Endothelial cell of umbilical vein (primary cell): ENCODE results near the gene OSGIN1. TPM values are rescaled to one million over a fixed set of nuclear protein-coding genes. Genes with fewer than 3 reads are reported as not detected.

ENCODE experiments used
- BruUV-seq: library from RNA; stranded (reverse); fragments of 400-500 nt; replicated peaks from 2 replicates; lab custom pipeline; 2021; lab: Mats Ljungman, UMichigan
- CTCF ChIA-PET: fragments of 300-600, 350-600 bp; sonication (Branson Sonifier 250); formaldehyde crosslinking; loops from one replicate; lab custom pipeline; 2021; ENCODE audit warnings: antibody characterized with exemption, inconsistent platforms; lab: Charles Lee
- POLR2A ChIA-PET: fragments of 300-600, 350-600 bp; sonication (Branson Sonifier 250); formaldehyde crosslinking; loops from one replicate; lab custom pipeline; 2021; ENCODE audit warnings: antibody characterized with exemption, inconsistent platforms; lab: Charles Lee
- DNase-seq: peaks from one replicate; pipeline ENCODE4 v3.0.0-alpha.2; 2011; ENCODE audit warnings: low read depth, low spot score
- FAIRE-seq: peaks from 2 replicates; lab custom pipeline; 2011; peaks lifted over from hg19 to GRCh38; lab: Jason Lieb, UNC
- H2AFZ ChIP-seq: 2 replicates; pipeline ENCODE4 v1.6.0; 2012; ENCODE audit warnings: low read depth, low read length, control low read depth, inconsistent platforms
- H3K27ac ChIP-seq: 2 replicates; pipeline ENCODE4 v1.5.1; 2011; ENCODE audit warnings: low read depth, mild to moderate bottlenecking, control low read depth, low read length, moderate library complexity; ENCODE audit not compliant: insufficient read depth
- H3K27me3 ChIP-seq, 2 experiments: 2 replicates each; pipeline versions ENCODE4 v1.6.0 to v1.6.1; 2011; ENCODE audit warnings: low read length in 2 of 2, mixed read lengths in 1 of 2; ENCODE audit not compliant: control insufficient read depth in 2 of 2, insufficient read depth in 2 of 2
- H3K36me3 ChIP-seq, 2 experiments: 2 replicates in 1 of 2; 3 replicates in 1 of 2; pipeline ENCODE4 v1.5.1; 2011; ENCODE audit warnings: low read length in 2 of 2, mild to moderate bottlenecking in 1 of 2, moderate library complexity in 1 of 2; ENCODE audit not compliant: control insufficient read depth in 2 of 2, insufficient read depth in 2 of 2; ENCODE audit errors: extremely low read depth in 1 of 2
- H3K4me1 ChIP-seq: 3 replicates; pipeline ENCODE4 v1.5.1; 2011; ENCODE audit warnings: mild to moderate bottlenecking, low read length; ENCODE audit not compliant: control insufficient read depth, insufficient read depth; ENCODE audit errors: extremely low read depth
- H3K4me2 ChIP-seq: 2 replicates; pipeline ENCODE4 v1.6.1; 2011; ENCODE audit warnings: low read length, control low read depth, mixed read lengths; ENCODE audit not compliant: insufficient read depth
- H3K4me3 ChIP-seq, 3 experiments: fragments of 200-600 bp in 1 of 3; sonication (generic), shearing (Covaris generic) in 1 of 3; replicated peaks in 1 of 3; 2 replicates each; pipeline ENCODE4 v1.5.1; 2011 to 2016; ENCODE audit warnings: control low read depth in 3 of 3, low read length in 3 of 3, mild to moderate bottlenecking in 2 of 3, inconsistent platforms in 1 of 3, low read depth in 1 of 3, moderate library complexity in 1 of 3; ENCODE audit not compliant: insufficient read depth in 1 of 3
- H3K79me2 ChIP-seq: 2 replicates; pipeline ENCODE4 v1.6.0; 2012; ENCODE audit warnings: low read length, inconsistent platforms; ENCODE audit not compliant: control insufficient read depth, insufficient read depth
- H3K9ac ChIP-seq: replicated peaks from 2 replicates; pipeline ENCODE3; 2011; ENCODE audit warnings: low read length, control low read depth; ENCODE audit not compliant: insufficient read depth; ENCODE audit errors: extremely low read depth
- H3K9me1 ChIP-seq: replicated peaks from 3 replicates; pipeline ENCODE4 v1.6.0; 2011; ENCODE audit warnings: mild to moderate bottlenecking, low read length; ENCODE audit not compliant: control insufficient read depth, insufficient read depth; ENCODE audit errors: extremely low read depth
- H3K9me3 ChIP-seq: replicated peaks from 2 replicates; pipeline ENCODE4 v1.5.1; 2012; ENCODE audit warnings: low read length, inconsistent platforms; ENCODE audit not compliant: control insufficient read depth, insufficient read depth
- H4K20me1 ChIP-seq: replicated peaks from 2 replicates; pipeline ENCODE3; 2011; ENCODE audit warnings: mild to moderate bottlenecking, low read length; ENCODE audit not compliant: control insufficient read depth, insufficient read depth; ENCODE audit errors: extremely low read depth
- CTCF ChIP-seq, 2 donors: IDR thresholded peaks; 1 replicate in 1 of 2; 2 replicates in 1 of 2; pipeline ENCODE4 v1.5.1; 2011; ENCODE audit warnings: low read length in 2 of 2, mild to moderate bottlenecking in 2 of 2, moderate library complexity in 2 of 2, control low read depth in 1 of 2, inconsistent platforms in 1 of 2, low read depth in 1 of 2; ENCODE audit not compliant: insufficient read depth in 1 of 2; ENCODE audit errors: extremely low read depth in 1 of 2
- EZH2 ChIP-seq: IDR thresholded peaks from 2 replicates; pipeline ENCODE4 v1.6.1; 2012; ENCODE audit warnings: borderline replicate concordance, low read depth, mild to moderate bottlenecking, moderate library complexity, low read length, inconsistent platforms; ENCODE audit not compliant: severe bottlenecking
- FOS ChIP-seq: IDR thresholded peaks from 2 replicates; pipeline ENCODE4 v1.6.1; 2011; ENCODE audit warnings: mild to moderate bottlenecking, low read length, moderate library complexity, borderline replicate concordance; ENCODE audit not compliant: insufficient read depth
- GATA2 ChIP-seq: IDR thresholded peaks from 2 replicates; pipeline ENCODE4 v1.7.0; 2011; ENCODE audit warnings: low read depth, mild to moderate bottlenecking, moderate library complexity, mixed read lengths, low read length; ENCODE audit not compliant: insufficient read length, insufficient read depth
- JUN ChIP-seq: IDR thresholded peaks from 2 replicates; pipeline ENCODE4 v1.6.1; 2011; ENCODE audit warnings: borderline replicate concordance, low read depth; ENCODE audit not compliant: insufficient read length, insufficient read depth
- MAX ChIP-seq: IDR thresholded peaks from 2 replicates; pipeline ENCODE4 v1.6.1; 2011; ENCODE audit not compliant: insufficient read depth, insufficient read length
- MYC ChIP-seq: IDR thresholded peaks from one replicate; pipeline ENCODE4 v1.6.1; 2011; ENCODE audit warnings: mild to moderate bottlenecking, low read depth, low read length
- POLR2A ChIP-seq: IDR thresholded peaks from 2 replicates; pipeline ENCODE4 v1.6.1; 2012; ENCODE audit warnings: low read depth, mild to moderate bottlenecking, control low read depth, low read length
- POLR2AphosphoS5 ChIP-seq: IDR thresholded peaks from 2 replicates; pipeline ENCODE4 v1.6.1; 2012; ENCODE audit warnings: low read depth, mild to moderate bottlenecking, control low read depth, low read length, moderate library complexity; ENCODE audit not compliant: insufficient read depth
- dilution Hi-C: fragments of 300-500 bp; cut with MboI; formaldehyde crosslinking; loops from one replicate; pipeline ENCODE4 v1.15.0; 2019; ENCODE audit warnings: low sequenced_read_pairs; ENCODE audit not compliant: extremely low pct_ligation_motif_present
- intact Hi-C: fragments of 100-400 bp; cut with micrococcal nuclease; formaldehyde crosslinking; loops from one replicate; pipeline ENCODE4 v1.10.0; 2022
- polyA plus RNA-seq, 4 experiments: library from polyadenylated mRNA; depleted of rRNA in 3 of 4; stranded (reverse) in 3 of 4; unstranded in 1 of 4; fragments of >200 nt; gene quantifications; 2 replicates each; pipeline versions ENCODE4 v1.2.1 to v1.2.3, GENCODE V29; 2011 to 2012; ENCODE audit warnings: missing spikeins in 1 of 4
- total RNA-seq: library from RNA; stranded (reverse); gene quantifications from 2 replicates; pipeline ENCODE4 v1.2.3, GENCODE V29; 2021

OSGIN1 gene
- total and polyA plus RNA-seq, 2 donors (not counting 3 experiments of a cell fraction or from before 2014, with no cell fraction given): 9.2 to 11.0 TPM

DNA sequence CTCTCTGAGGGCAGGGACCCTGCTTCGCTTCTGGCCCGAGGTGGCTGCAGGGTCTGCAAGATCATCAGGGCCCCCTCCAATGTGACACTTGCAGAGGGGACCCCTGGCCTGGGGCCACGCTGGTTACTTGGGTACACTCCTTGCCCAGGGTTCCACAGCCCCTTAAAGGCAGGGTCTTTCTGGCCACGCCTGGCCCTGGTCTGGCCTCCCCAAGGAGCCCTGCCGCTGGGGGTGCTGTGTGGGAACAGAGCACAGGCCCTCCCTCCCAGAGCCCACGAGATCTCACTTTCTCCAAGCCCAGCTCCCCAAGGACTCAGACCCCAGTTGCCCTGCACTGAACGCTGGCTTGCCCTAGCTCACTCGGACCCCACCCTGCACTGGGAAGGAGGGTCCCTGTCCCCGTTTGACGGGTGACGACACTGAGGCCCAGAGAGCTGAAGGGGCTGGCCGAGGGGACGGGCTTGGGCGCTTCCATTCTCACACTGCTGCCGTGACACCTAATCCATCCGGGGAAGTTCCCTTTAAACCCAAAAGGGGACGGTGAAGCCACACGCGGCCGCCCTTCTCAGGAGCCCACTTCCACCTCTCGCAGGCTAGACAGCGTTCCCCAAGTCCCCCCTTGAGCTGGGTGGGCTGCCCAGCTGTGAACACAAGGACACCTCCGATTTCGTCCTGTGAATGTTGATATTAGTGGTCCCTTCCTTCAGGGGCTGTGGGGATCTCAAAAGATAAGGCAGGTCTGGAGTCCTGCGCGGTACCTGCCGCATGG, 26.9 kb upstream of the OSGIN1 start:
- no peaks in the 10 kb centered on the region for H3K79me2 ChIP-seq
- H3K36me3 ChIP-seq: no peaks in the 10 kb centered on the region
- H3K4me1 ChIP-seq: peaks cover 3% of the 10 kb centered on the region
- TF ChIP-seq GATA2 (no peak), POLR2AphosphoS5 (no peak), CTCF (IDR thresholded peaks at IDR 0.05; ENCODE audit: extremely low read depth in 1 of 2, insufficient read depth in 1 of 2, low read depth in 1 of 2, low read length in 2 of 2) (no peak), POLR2A (no peak), FOS (no peak), MAX (no peak), MYC (no peak), JUN (no peak), EZH2 (no peak)
- no TSS peak for BruUV-seq
- CTCF ChIA-PET: interaction anchor here (0.8 to 3.1 kb wide), 14 partner anchors 9 to 261 kb away, joined by 3 to 14 read pairs (median 4); partner anchors contain the start of genes OSGIN1 and TAF1C
- dilution Hi-C loops: no loop called here
- intact Hi-C loops: loop anchor here (1.0 to 2.0 kb wide), 3 partner anchors 27 to 136 kb away; partner anchors contain the start of gene OSGIN1
- H3K9me3 ChIP-seq: no peaks in the 10 kb centered on the region
- DNase-seq: no peak
- no peak overlapping the region for H3K9ac ChIP-seq
- no peak overlapping the region for H3K27ac ChIP-seq
- H3K27me3 ChIP-seq: no peaks in the 10 kb centered on the region
- POLR2A ChIA-PET: no interaction called here
- FAIRE-seq: no peak
- H2AFZ ChIP-seq: no peak overlapping the region
- no peaks in the 10 kb centered on the region for H4K20me1 ChIP-seq
- no peaks in the 10 kb centered on the region for H3K9me1 ChIP-seq
- no peak overlapping the region for H3K4me2 ChIP-seq
- H3K4me3 ChIP-seq: no peak overlapping the region
